ENCODE measurements around the gene MOV10L1.

The MOV10L1 gene

DNA sequence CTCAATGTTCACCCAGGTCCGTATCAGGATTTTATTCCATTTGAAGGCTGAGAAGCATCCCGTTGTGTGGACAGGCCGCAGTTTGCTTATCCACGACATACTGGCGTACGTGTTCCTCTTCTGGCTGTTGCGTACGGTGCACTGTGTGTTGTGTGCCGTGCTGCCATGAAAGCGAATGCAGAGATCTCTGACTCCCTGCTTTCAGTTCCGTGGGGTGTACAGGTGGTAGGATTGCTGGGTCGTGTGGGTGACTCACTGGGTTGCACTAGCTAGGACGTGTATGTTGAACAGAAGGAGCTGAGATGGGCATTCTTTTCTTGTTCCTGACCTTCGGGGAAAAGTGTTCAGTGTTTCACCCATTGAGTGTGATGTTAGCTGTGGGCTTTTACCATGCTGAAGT is 121.3 kb downstream of the MOV10L1 start:
- Histone ChIP-seq H3K36me3 (ENCODE audit: control insufficient read depth in 2 of 2, insufficient read depth in 2 of 2, low read length in 2 of 2) (peaks cover 29 to 43% of the 10 kb centered on the region in 2 donors), H3K27me3 (ENCODE audit: control insufficient read depth in 1 of 2, insufficient read depth in 2 of 2, low read length in 2 of 2) (no peaks in the 10 kb centered on the region), H3K27ac (ENCODE audit: low read length) (no peak overlapping the region), H3K4me1 (ENCODE audit: control insufficient read depth, insufficient read depth, low read length) (peaks cover 4% of the 10 kb centered on the region), H3K4me3 (ENCODE audit: low read length in 2 of 2) (no peak overlapping the region), H3K9me3 (ENCODE audit: control insufficient read depth in 2 of 2, low read length in 2 of 2) (no peaks in the 10 kb centered on the region), H3K9ac (ENCODE audit: low read length in 2 of 2) (no peak overlapping the region)

Measured in stomach smooth muscle (tissue), 2 donors.